ENCODE data around the gene CEMIP.

GRCh38 chr15:80911821-80912220, 132.7 kb downstream of the CEMIP start:
- no peak for TF ChIP-seq BACH1 (IDR thresholded peaks at IDR 0.05; ENCODE audit: low read length)
- TF ChIP-seq POLR2A (IDR thresholded peaks at IDR 0.05; ENCODE audit: control extremely low read depth in 1 of 2, low read depth in 2 of 2, low read length in 2 of 2) = no peak
- no peak for TF ChIP-seq SP1 (IDR thresholded peaks at IDR 0.05; ENCODE audit: low read depth, low read length)
- no peak for TF ChIP-seq GABPA (IDR thresholded peaks at IDR 0.05; ENCODE audit: borderline replicate concordance, insufficient read depth, low read length)
- TF ChIP-seq CTCF (IDR thresholded peaks at IDR 0.05; ENCODE audit: control extremely low read depth in 1 of 3, insufficient read depth in 1 of 3, low read depth in 1 of 3, low read length in 3 of 3) = no peak
- TF ChIP-seq TCF12 (IDR thresholded peaks at IDR 0.05; ENCODE audit: low read depth, low read length) = no peak
- TF ChIP-seq EGR1 (IDR thresholded peaks at IDR 0.05; ENCODE audit: borderline replicate concordance, low read depth, low read length) = no peak
- TF ChIP-seq RAD21 (IDR thresholded peaks at IDR 0.05 in 1 of 2, conservative IDR thresholded peaks at IDR 0.05 in 1 of 2; ENCODE audit: low read depth in 2 of 2, low read length in 2 of 2) = no peak
